ENCODE results near the gene ADAM11. TPM values are rescaled to one million over a fixed set of nuclear protein-coding genes. Genes with fewer than 3 reads are reported as not detected.
"Not testable (repeated sequence)": the region's sequence is repeated elsewhere in the genome, so short reads cannot be mapped to it uniquely, and the experiment has no call there.

Gene ADAM11
- total RNA-seq, result 19.0 TPM

- no peak for DNase-seq
Observed at GRCh38 chr17:44758414-44759085, at the start of gene ADAM11. ADAM11 (plus strand) TSS chr17:44758988; CDS start chr17:44759200, 212 bp downstream.

- DNase-seq, result no peak
Observed at GRCh38 chr17:44719444-44719843, 39.3 kb upstream of the ADAM11 start.

- no peak for DNase-seq
Observed at GRCh38 chr17:44722254-44722653, 36.5 kb upstream of the ADAM11 start.

- DNase-seq, result not testable (repeated sequence)
Observed at GRCh38 chr17:44726121-44726520, 32.7 kb upstream of the ADAM11 start.

- DNase-seq, result no peak
Observed at GRCh38 chr17:44733753-44734152, 25.0 kb upstream of the ADAM11 start.

GRCh38 chr17:44734272-44734671, 24.5 kb upstream of the ADAM11 start:
- DNase-seq, result no peak

- no peak for DNase-seq
Observed at GRCh38 chr17:44736551-44737240, 22.1 kb upstream of the ADAM11 start.

GRCh38 chr17:44738214-44738906, 20.4 kb upstream of the ADAM11 start:
- DNase-seq, result no peak

- DNase-seq, result no peak
Observed at GRCh38 chr17:44741316-44741715, 17.5 kb upstream of the ADAM11 start.

GRCh38 chr17:44745301-44745700, 13.5 kb upstream of the ADAM11 start:
- no peak for DNase-seq

- not testable (repeated sequence) for DNase-seq
Observed at GRCh38 chr17:44745738-44746137, 13.1 kb upstream of the ADAM11 start.

GRCh38 chr17:44747566-44747965, 11.2 kb upstream of the ADAM11 start:
- no peak for DNase-seq

GRCh38 chr17:44749076-44749979, 9.5 kb upstream of the ADAM11 start:
- peak; percentile 53 for DNase-seq

- DNase-seq, result no peak
Observed at GRCh38 chr17:44749980-44750318, 8.8 kb upstream of the ADAM11 start.

- DNase-seq, result no peak
Observed at GRCh38 chr17:44751331-44751730, 7.5 kb upstream of the ADAM11 start.

- DNase-seq, result no peak
Observed at GRCh38 chr17:44751806-44752205, 7.0 kb upstream of the ADAM11 start.

- DNase-seq, result no peak
Observed at GRCh38 chr17:44752953-44753861, 5.6 kb upstream of the ADAM11 start.

- no peak for DNase-seq
Observed at GRCh38 chr17:44754276-44754675, 4.5 kb upstream of the ADAM11 start.

- not testable (repeated sequence) for DNase-seq
Observed at GRCh38 chr17:44755180-44755579, 3.6 kb upstream of the ADAM11 start.

GRCh38 chr17:44757045-44757917, 1.5 kb upstream of the ADAM11 start:
- DNase-seq, result no peak

All from occipital lobe (tissue), 2 donors.